ENCODE results near the gene LRP6.

DNA sequence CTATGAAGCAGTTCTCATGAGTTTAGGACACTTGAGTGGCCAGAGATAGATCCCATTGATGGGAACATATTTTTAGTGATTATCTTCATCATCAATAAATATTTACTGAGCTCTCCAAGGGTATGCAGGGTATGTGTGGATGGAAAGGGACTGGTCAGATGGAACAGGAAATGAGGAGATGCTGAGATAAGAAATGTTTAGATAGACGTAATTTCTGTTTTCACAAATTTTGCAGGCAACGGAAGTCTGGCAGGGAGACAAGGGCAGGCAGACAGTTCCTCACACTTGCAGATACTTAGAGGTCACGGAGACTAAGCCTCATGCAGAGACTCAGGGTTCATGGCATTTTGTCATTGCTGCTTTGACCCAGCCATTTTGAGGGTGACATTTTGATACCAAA, 171.8 kb downstream of the LRP6 start:
- TF ChIP-seq, protein P1, sequence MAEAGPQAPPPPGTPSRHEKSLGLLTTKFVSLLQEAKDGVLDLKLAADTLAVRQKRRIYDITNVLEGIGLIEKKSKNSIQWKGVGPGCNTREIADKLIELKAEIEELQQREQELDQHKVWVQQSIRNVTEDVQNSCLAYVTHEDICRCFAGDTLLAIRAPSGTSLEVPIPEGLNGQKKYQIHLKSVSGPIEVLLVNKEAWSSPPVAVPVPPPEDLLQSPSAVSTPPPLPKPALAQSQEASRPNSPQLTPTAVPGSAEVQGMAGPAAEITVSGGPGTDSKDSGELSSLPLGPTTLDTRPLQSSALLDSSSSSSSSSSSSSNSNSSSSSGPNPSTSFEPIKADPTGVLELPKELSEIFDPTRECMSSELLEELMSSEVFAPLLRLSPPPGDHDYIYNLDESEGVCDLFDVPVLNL (CRISPR knock-in tag; IDR thresholded peaks at IDR 0.05; ENCODE audit: borderline replicate concordance, low read depth): no peak
- no peak for TF ChIP-seq TP53 (CRISPR knock-in tag; IDR thresholded peaks at IDR 0.05)
- no peak for TF ChIP-seq SMAD4 (CRISPR knock-in tag; IDR thresholded peaks at IDR 0.05)
- no peak for TF ChIP-seq CTCF (IDR thresholded peaks at IDR 0.05)
- TF ChIP-seq CREB1 (CRISPR knock-in tag; IDR thresholded peaks at IDR 0.05): no peak
- no peak for TF ChIP-seq ETV6 (CRISPR knock-in tag; IDR thresholded peaks at IDR 0.05)
- TF ChIP-seq ARID4B (CRISPR knock-in tag; IDR thresholded peaks at IDR 0.05; ENCODE audit: borderline replicate concordance): no peak
- TF ChIP-seq FOXP1 (CRISPR knock-in tag; IDR thresholded peaks at IDR 0.05; ENCODE audit: borderline replicate concordance): no peak
- no peak for TF ChIP-seq USF1 (CRISPR knock-in tag; IDR thresholded peaks at IDR 0.05)
- TF ChIP-seq, protein P2, sequence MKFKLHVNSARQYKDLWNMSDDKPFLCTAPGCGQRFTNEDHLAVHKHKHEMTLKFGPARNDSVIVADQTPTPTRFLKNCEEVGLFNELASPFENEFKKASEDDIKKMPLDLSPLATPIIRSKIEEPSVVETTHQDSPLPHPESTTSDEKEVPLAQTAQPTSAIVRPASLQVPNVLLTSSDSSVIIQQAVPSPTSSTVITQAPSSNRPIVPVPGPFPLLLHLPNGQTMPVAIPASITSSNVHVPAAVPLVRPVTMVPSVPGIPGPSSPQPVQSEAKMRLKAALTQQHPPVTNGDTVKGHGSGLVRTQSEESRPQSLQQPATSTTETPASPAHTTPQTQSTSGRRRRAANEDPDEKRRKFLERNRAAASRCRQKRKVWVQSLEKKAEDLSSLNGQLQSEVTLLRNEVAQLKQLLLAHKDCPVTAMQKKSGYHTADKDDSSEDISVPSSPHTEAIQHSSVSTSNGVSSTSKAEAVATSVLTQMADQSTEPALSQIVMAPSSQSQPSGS (CRISPR knock-in tag; IDR thresholded peaks at IDR 0.05; ENCODE audit: borderline replicate concordance, low read depth): no peak
- no peak for TF ChIP-seq GTF2I (CRISPR knock-in tag; conservative IDR thresholded peaks at IDR 0.05)
- TF ChIP-seq NFYB (CRISPR knock-in tag; conservative IDR thresholded peaks at IDR 0.05; ENCODE audit: low read depth): no peak

All from WTC11 (cell line).